GM13977 (cell line): ENCODE data around the gene UBFD1.

Experiments used
- DNase-seq: peaks from one replicate; pipeline ENCODE4 v3.0.0; 2012; ENCODE audit warnings: low spot score
- in situ Hi-C: fragments of 300-500 bp; cut with MboI; formaldehyde crosslinking; loops from one replicate; pipeline ENCODE4 v1.12.0; 2022; ENCODE audit warnings: low sequenced_read_pairs, low pct_unique_long_range_greater_than_20kb, mixed read lengths, inconsistent platforms; ENCODE audit not compliant: unreplicated experiment
- TF ChIP-seq, protein P1 (sequence below): IDR thresholded peaks from 2 replicates; pipeline ENCODE4 v1.5.1; 2012; ENCODE audit warnings: mild to moderate bottlenecking, control low read depth; ENCODE audit not compliant: insufficient read depth; ENCODE audit errors: extremely low read depth, missing control alignments

UBFD1 gene

GRCh38 chr16:23519282-23519681 is 38.2 kb upstream of the UBFD1 start:
- DNase-seq, result no peak
- in situ Hi-C loops, result no loop called here
- TF ChIP-seq, protein P1, sequence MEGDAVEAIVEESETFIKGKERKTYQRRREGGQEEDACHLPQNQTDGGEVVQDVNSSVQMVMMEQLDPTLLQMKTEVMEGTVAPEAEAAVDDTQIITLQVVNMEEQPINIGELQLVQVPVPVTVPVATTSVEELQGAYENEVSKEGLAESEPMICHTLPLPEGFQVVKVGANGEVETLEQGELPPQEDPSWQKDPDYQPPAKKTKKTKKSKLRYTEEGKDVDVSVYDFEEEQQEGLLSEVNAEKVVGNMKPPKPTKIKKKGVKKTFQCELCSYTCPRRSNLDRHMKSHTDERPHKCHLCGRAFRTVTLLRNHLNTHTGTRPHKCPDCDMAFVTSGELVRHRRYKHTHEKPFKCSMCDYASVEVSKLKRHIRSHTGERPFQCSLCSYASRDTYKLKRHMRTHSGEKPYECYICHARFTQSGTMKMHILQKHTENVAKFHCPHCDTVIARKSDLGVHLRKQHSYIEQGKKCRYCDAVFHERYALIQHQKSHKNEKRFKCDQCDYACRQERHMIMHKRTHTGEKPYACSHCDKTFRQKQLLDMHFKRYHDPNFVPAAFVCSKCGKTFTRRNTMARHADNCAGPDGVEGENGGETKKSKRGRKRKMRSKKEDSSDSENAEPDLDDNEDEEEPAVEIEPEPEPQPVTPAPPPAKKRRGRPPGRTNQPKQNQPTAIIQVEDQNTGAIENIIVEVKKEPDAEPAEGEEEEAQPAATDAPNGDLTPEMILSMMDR, result no peak

- DNase-seq, result no peak
- in situ Hi-C loops, result no loop called here
- TF ChIP-seq, protein P1, result no peak
These were observed 37.0 kb upstream of the UBFD1 start for GRCh38 chr16:23520500-23520899.

- DNase-seq, result no peak
- TF ChIP-seq, protein P1, result no peak
- in situ Hi-C loops, result no loop called here
These were observed 36.3 kb upstream of the UBFD1 start for GRCh38 chr16:23521037-23521743.

- in situ Hi-C loops, result no loop called here
- TF ChIP-seq, protein P1, result no peak
- no peak for DNase-seq
These were observed 35.6 kb upstream of the UBFD1 start for GRCh38 chr16:23521965-23522364.

DNA sequence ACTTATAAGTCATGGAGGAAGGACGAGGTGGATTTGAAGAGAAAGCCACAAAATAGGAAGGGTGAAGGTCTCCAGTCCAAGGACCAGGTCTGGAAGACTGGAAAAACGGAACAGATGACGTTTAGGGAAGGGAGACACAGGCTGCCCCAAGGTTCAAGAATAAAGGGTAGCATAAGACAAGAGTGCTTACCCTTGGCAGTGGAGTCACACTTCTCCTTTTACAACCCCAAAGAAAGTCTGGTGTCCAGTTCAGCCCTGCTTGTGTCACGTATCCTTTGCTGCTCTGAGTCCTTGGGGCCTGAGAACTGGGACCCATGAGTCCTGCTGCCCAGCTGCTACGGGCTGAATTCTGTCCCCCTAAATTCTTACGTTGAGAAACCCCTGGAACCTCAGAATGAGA is 34.2 kb upstream of the UBFD1 start:
- TF ChIP-seq, protein P1, result no peak
- in situ Hi-C loops, result no loop called here
- DNase-seq, result no peak

DNA sequence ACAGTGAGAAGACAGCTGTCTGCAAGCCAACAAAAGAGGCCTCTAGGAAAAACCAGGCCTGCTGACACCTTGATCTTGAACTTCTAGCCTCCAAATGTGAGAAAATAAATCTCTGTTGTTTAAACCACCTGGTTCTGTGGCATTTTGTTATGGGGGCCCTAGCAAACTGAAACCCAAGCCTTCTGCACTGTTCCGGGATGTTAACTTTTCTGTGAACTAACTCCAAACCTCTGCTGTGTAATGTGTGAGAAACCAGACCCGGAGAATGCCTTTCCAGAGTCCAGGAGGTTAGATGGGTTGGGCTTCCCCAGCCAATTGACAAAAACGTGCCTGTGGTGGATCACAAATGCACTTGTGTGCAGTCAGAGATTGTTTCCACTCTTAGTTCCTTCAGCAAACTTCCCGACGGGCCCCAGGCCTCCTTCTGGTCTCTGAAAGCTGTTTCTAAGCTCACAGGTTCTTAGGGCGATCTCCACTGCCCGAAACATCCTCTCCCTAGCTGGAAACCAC is 33.6 kb upstream of the UBFD1 start:
- TF ChIP-seq, protein P1, result no peak
- no peak for DNase-seq
- in situ Hi-C loops, result no loop called here
